ENCODE measurements around the gene LHX2. TPM values are rescaled to one million over a fixed set of nuclear protein-coding genes. Genes with fewer than 3 reads are reported as not detected.
"Not testable (repeated sequence)": the region's sequence is repeated elsewhere in the genome, so short reads cannot be mapped to it uniquely, and the experiment has no call there.

Gene LHX2
- total RNA-seq, 1 donor from 2014 or later = not detected

DNA sequence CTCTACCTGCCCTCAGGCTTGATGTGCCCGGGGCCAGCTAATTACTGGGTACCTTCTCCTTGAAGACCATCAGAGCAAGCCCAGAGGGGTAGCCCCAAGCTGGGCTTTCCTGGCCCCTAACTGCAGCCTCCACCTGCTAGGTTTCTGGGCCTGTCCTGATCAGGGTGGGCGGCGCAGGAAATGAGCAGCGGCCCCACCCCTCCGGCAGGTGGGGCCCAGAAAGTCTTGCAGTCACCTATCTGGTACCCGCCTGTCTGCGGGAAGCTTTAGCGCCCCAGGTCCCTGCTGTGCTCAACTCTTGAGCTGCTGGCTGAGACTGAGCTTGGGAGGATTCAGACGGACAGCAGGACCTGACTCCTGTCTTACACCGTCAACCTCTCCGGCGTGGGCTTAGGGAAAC lies 37.1 kb upstream of the LHX2 start:
- no peak for DNase-seq (ENCODE audit: low read depth)
- H3K4me3 ChIP-seq (ENCODE audit: low read depth, low read length) = no peak overlapping the region
- TF ChIP-seq, protein P1, sequence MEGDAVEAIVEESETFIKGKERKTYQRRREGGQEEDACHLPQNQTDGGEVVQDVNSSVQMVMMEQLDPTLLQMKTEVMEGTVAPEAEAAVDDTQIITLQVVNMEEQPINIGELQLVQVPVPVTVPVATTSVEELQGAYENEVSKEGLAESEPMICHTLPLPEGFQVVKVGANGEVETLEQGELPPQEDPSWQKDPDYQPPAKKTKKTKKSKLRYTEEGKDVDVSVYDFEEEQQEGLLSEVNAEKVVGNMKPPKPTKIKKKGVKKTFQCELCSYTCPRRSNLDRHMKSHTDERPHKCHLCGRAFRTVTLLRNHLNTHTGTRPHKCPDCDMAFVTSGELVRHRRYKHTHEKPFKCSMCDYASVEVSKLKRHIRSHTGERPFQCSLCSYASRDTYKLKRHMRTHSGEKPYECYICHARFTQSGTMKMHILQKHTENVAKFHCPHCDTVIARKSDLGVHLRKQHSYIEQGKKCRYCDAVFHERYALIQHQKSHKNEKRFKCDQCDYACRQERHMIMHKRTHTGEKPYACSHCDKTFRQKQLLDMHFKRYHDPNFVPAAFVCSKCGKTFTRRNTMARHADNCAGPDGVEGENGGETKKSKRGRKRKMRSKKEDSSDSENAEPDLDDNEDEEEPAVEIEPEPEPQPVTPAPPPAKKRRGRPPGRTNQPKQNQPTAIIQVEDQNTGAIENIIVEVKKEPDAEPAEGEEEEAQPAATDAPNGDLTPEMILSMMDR (conservative IDR thresholded peaks at IDR 0.05; ENCODE audit: low read depth, low read length) = no peak

DNA sequence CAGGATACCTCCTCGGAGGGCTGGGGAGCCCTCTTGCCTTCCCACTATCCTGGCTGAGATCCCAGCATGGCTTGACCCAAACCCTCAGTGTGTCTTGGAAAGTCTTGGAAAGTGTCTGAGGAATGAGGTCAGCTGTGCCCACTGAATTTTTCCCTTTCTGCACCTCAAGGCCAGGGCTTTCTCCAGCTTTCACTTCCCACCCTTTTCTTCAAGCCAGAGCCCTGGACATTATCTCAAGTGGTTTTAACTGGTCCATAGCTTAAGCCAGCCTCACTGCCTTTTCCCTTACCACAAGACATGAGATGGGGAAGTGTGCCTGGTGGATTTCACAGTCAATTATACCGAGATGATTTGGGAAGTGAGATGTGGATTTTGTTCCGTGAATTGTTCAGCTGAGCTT lies 35.7 kb upstream of the LHX2 start:
- no peak for DNase-seq (ENCODE audit: low read depth)
- no peak overlapping the region for H3K4me3 ChIP-seq (ENCODE audit: low read depth, low read length)
- TF ChIP-seq, protein P1 (conservative IDR thresholded peaks at IDR 0.05; ENCODE audit: low read depth, low read length) = no peak

GRCh38 chr9:123976579-123976978 lies 35.0 kb upstream of the LHX2 start:
- not testable (repeated sequence) for H3K4me3 ChIP-seq (ENCODE audit: low read depth, low read length); DNase-seq (ENCODE audit: low read depth)

DNA sequence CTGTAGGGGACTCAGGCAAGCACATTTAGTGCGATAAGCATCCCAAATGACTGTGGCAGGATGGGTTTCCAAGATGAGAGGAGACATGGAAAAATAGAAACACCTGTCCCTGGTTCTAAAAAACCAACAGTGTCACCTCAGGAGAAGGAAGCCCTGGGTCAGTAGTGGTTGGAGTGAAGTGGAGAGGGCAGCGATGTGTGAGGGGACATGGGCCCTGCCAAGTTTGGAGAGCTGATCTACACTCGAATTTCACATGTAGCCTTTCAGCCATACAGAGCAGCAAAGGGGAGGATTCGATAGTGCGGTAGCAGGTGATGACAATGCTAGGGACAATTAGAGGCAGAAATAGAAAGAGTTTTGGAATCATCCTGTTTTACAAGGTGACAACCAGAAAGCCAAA lies 32.6 kb upstream of the LHX2 start:
- no peak for DNase-seq (ENCODE audit: low read depth)
- TF ChIP-seq, protein P1 (conservative IDR thresholded peaks at IDR 0.05; ENCODE audit: low read depth, low read length) = no peak
- H3K4me3 ChIP-seq (ENCODE audit: low read depth, low read length) = no peak overlapping the region

DNA sequence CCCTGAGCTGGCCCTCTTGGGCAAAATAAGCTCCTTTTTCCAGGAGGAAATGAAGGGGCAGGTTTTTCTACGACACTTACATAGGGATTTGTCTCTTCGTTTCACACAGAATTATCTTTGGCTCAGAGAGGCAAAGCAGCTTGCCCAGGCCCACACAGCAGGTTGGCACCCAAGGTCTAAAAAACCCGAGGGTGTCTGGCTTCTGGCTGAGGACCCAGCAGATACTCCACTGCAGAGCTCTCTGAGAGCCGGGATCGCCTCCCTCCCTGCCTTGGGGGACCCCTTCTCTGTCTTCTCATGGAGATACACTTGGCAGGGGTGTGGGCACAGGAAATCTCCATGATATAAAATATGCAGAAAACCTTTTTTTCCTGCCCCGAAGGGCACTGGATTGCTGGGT lies 29.0 kb upstream of the LHX2 start:
- no peak overlapping the region for H3K4me3 ChIP-seq (ENCODE audit: low read depth, low read length)
- no peak for DNase-seq (ENCODE audit: low read depth)
- TF ChIP-seq, protein P1 (conservative IDR thresholded peaks at IDR 0.05; ENCODE audit: low read depth, low read length) = no peak

DNA sequence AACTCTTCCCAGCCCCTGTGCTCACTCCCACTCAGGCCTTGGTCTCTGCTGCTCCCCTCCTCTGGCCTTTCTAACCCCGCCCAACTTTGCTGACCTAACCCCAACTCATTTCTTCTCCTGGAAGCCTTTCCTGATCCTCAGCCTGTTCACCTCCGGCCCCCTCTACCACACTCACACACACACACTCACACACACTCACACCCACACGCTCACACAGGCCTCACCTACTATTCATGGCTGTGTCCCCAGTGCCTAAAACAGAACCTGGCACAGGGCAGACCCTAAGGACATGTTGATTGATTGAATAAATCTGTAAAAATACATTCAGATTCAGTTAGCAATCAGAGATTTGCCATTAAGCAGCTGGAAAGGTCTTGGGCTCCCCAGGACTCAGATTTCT lies 28.5 kb upstream of the LHX2 start:
- H3K4me3 ChIP-seq (ENCODE audit: low read depth, low read length) = no peak overlapping the region
- DNase-seq (ENCODE audit: low read depth) = no peak
- TF ChIP-seq, protein P1 (conservative IDR thresholded peaks at IDR 0.05; ENCODE audit: low read depth, low read length) = no peak

DNA sequence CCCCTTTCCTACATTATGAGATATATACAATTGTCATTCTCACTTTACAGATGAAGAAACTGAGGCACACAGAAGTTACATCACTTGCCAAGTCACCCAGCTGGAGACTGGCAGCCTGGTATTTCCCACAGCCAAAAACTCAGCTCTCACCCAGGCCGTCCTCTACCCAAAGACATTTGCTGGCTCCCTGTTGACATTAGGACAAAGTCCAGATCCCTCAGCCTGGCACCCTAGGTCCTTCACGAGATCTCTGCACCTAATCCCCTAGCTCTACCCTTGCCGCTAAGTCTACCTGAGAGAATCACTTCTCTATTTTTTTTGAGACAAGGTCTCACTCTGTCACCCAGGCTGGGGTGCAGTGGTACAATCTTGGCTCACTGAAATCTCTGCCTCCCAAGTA lies 26.8 kb upstream of the LHX2 start:
- DNase-seq (ENCODE audit: low read depth) = no peak
- TF ChIP-seq, protein P1 (conservative IDR thresholded peaks at IDR 0.05; ENCODE audit: low read depth, low read length) = no peak
- H3K4me3 ChIP-seq (ENCODE audit: low read depth, low read length) = no peak overlapping the region

DNA sequence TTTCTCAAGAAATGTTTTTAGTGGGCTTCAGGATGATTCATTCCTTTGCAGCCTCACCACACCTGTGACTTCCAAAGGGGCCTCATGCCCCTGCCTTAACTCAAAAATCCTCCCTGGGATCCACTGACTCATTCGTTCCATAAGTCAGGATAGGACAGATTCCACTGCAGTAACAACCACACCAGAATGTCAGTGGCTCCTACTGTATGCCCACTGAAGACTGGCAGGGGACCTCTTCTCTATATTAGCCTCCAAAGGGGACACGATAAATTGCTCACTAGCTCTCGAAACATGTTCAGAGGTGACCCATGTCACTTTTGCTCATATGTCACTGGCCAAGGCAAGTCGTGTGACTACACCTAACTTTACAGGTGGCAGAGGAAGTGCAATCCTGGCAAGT lies 25.7 kb upstream of the LHX2 start:
- no peak overlapping the region for H3K4me3 ChIP-seq (ENCODE audit: low read depth, low read length)
- DNase-seq (ENCODE audit: low read depth) = no peak
- TF ChIP-seq, protein P1 (conservative IDR thresholded peaks at IDR 0.05; ENCODE audit: low read depth, low read length) = no peak
